AG08395 (cell line): ENCODE data around the gene ACHE.
"Not testable (repeated sequence)": the region's sequence is repeated elsewhere in the genome, so short reads cannot be mapped to it uniquely, and the experiment has no call there.

Experiments
- DNase-seq: peaks from one replicate; pipeline ENCODE4 v3.0.0; 2012; ENCODE audit warnings: mixed read lengths, low spot score

ACHE gene

GRCh38 chr7:100861616-100861985 lies 34.1 kb downstream of the ACHE start:
- DNase-seq, result no peak

- no peak for DNase-seq
Measured at GRCh38 chr7:100860702-100861615, 34.7 kb downstream of the ACHE start.

GRCh38 chr7:100859856-100860255 lies 35.8 kb downstream of the ACHE start:
- DNase-seq, result no peak

- no peak for DNase-seq
Measured at GRCh38 chr7:100856871-100857282, 38.8 kb downstream of the ACHE start.

GRCh38 chr7:100855515-100855914 lies 40.2 kb downstream of the ACHE start:
- no peak for DNase-seq

- DNase-seq, result not testable (repeated sequence)
Measured at GRCh38 chr7:100854899-100855298, 40.8 kb downstream of the ACHE start.

GRCh38 chr7:100854146-100854895 lies 41.4 kb downstream of the ACHE start:
- no peak for DNase-seq

GRCh38 chr7:100852048-100852872 lies 43.4 kb downstream of the ACHE start, which contains the start of gene SLC12A9:
SLC12A9 (plus strand) TSS chr7:100852713; CDS start chr7:100854198, 1,485 bp downstream.
- peak; percentile 98 for DNase-seq

GRCh38 chr7:100847360-100847759 lies 48.3 kb downstream of the ACHE start:
- DNase-seq, result no peak

GRCh38 chr7:100840470-100841100 lies 55.1 kb downstream of the ACHE start:
- no peak for DNase-seq
